ENCODE measurements around the gene BCL7B. TPM values are rescaled to one million over a fixed set of nuclear protein-coding genes. Genes with fewer than 3 reads are reported as not detected.
"Not testable (repeated sequence)": the region's sequence is repeated elsewhere in the genome, so short reads cannot be mapped to it uniquely, and the experiment has no call there.

Gene BCL7B
- total RNA-seq, 1 experiment from 2014 or later = 33.3 TPM

DNA sequence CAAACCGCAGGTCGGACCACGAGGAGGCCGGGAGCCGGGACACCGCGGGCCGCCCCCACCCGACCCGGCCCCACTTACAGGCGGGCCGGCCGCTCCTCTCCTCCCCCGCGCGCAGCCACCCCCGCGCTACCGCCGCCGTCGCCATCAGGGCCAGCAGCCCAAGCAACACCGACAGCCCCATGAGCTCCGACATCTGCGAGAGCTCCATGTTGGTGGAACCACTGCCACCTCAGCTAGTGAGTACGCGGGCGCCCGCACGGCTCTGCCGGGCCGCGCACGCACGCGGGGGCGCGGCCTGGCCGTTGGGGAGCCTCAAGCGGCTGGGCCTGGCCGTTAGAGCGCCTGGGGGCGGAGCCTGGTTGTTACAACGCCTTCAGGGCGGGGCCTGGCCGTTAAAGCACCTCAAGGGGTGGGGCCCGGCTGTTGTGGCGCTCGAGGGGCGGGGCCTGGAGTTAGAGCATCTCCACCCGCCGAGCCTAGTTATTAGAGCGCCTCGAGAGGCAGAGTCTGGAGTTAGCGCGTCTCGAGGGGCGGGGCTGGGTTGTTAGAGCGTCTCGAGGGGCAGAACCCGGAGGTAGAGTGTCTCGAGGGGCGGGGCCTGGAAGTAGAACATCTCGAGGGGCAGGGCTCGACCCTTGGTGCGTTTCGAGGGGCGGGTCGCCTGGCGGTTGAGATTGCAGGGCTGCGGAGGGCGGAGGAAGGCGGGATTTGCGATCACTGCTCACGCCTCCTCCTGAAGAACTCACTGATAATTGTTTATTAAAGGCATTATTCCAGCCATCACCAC lies 21.0 kb upstream of the BCL7B start, which contains the start of gene TBL2:
TBL2 (minus strand) TSS at position 238 of the 787 bp plus-strand sequence; CDS start at position 208, 30 bp downstream.
- no peaks in the 10 kb centered on the region for H3K27me3 ChIP-seq
- H3K36me3 ChIP-seq = peaks cover 13% of the 10 kb centered on the region
- no peaks in the 10 kb centered on the region for H3K9me3 ChIP-seq
- DNase-seq = peak; percentile 94
- peak within 1 kb of the TSS; percentile 77 for H3K4me3 ChIP-seq

DNA sequence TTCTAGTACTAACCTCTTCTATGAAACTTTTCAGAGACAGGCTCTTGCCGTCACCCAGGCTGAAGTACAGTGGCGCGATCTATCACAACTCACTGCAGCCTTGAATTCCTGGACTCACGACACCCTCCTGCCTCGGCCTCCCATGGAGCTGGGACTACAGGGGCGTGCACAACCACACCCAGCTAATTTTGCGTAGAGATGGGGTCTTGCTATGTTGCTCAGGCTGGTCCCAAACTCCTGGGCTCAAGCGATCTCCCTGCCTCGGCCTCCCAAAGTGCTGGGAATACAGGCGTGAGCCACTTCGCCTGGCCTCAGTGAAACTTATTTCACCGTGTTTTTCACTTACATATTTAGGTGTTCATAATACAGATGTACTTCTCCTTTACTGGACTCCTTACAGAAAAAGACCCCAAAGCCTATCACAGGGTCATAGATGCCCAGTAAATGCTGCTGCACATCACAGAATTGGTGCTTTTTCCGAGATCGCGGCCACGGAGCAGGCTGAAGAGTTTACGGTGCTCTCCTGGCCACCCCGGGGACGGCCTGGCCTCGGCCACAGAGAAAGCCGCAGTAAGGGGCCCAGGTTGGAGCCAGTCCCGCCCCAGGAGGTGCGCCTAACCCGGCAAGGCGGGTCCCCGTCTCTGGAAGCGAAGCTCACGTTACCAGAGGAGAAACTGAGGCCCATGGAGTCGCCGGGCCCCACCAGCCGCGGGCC lies 20.3 kb upstream of the BCL7B start:
- peaks cover 14% of the 10 kb centered on the region for H3K36me3 ChIP-seq
- H3K9me3 ChIP-seq = no peaks in the 10 kb centered on the region
- peak; percentile 12 for DNase-seq
- no peaks in the 10 kb centered on the region for H3K27me3 ChIP-seq
- peak overlapping the region; percentile 77 for H3K4me3 ChIP-seq

GRCh38 chr7:73573791-73574190 lies 16.3 kb upstream of the BCL7B start:
- DNase-seq = no peak
- peaks cover 26% of the 10 kb centered on the region for H3K36me3 ChIP-seq
- H3K27me3 ChIP-seq = no peaks in the 10 kb centered on the region
- H3K4me3 ChIP-seq = no peak overlapping the region
- H3K9me3 ChIP-seq = no peaks in the 10 kb centered on the region

DNA sequence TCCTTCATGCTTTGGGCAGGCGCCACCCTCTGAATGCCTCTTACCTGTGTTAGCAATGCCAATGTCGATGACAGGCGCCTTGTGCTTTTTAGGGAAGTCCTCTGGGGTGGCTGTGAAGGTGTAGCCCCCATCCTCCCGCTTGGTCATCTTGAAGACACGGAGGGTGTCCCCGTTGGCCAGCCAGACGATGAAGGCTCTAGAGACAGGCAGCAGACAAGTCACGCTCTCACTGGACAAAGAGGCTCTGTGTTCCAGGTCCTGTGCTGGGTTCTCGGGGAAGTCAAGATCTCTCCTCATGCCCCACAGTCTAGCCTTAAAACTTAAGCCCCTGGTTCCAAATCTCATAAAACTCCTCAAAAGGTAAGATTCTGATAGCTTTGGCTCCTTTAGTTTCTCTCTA lies 15.8 kb upstream of the BCL7B start:
- Histone ChIP-seq H3K27me3 (no peaks in the 10 kb centered on the region), H3K36me3 (peaks cover 26% of the 10 kb centered on the region), H3K9me3 (no peaks in the 10 kb centered on the region), H3K4me3 (no peak overlapping the region)
- DNase-seq = no peak

- no peak for DNase-seq
- Histone ChIP-seq H3K9me3 (no peaks in the 10 kb centered on the region), H3K4me3 (no peak overlapping the region), H3K27me3 (no peaks in the 10 kb centered on the region), H3K36me3 (peaks cover 26% of the 10 kb centered on the region)
Measured at GRCh38 chr7:73572767-73573186, 15.3 kb upstream of the BCL7B start.

DNA sequence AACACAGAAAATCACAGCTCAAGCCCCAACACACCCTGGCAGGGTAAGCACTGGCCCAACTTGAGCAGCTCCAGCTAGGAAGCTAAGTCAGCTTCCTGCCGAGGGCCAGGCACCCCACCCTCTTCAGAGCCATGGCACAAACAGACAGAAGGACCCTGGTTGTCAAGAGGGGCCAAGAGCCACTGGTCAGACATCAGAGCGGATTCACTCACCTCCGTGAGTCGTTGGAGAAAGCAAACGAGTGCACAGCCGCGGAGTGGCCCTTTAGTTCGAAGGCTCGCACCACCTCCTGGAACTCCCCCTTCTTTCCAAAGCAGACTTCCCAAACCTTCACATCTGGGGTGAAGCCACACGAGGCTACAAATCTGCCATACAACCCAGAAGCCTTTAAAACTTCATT lies 13.5 kb upstream of the BCL7B start:
- Histone ChIP-seq H3K9me3 (no peaks in the 10 kb centered on the region), H3K36me3 (peaks cover 23% of the 10 kb centered on the region), H3K27me3 (no peaks in the 10 kb centered on the region), H3K4me3 (no peak overlapping the region)
- DNase-seq = no peak

- H3K36me3 ChIP-seq = peaks cover 21% of the 10 kb centered on the region
- H3K27me3 ChIP-seq = no peaks in the 10 kb centered on the region
- no peaks in the 10 kb centered on the region for H3K9me3 ChIP-seq
- no peak for DNase-seq
- no peak overlapping the region for H3K4me3 ChIP-seq
Measured at GRCh38 chr7:73570521-73570920, 13.0 kb upstream of the BCL7B start.

GRCh38 chr7:73569042-73569608 lies 11.6 kb upstream of the BCL7B start:
- DNase-seq = no peak
- no peaks in the 10 kb centered on the region for H3K27me3 ChIP-seq
- peaks cover 16% of the 10 kb centered on the region for H3K36me3 ChIP-seq
- H3K4me3 ChIP-seq = no peak overlapping the region
- no peaks in the 10 kb centered on the region for H3K9me3 ChIP-seq

DNA sequence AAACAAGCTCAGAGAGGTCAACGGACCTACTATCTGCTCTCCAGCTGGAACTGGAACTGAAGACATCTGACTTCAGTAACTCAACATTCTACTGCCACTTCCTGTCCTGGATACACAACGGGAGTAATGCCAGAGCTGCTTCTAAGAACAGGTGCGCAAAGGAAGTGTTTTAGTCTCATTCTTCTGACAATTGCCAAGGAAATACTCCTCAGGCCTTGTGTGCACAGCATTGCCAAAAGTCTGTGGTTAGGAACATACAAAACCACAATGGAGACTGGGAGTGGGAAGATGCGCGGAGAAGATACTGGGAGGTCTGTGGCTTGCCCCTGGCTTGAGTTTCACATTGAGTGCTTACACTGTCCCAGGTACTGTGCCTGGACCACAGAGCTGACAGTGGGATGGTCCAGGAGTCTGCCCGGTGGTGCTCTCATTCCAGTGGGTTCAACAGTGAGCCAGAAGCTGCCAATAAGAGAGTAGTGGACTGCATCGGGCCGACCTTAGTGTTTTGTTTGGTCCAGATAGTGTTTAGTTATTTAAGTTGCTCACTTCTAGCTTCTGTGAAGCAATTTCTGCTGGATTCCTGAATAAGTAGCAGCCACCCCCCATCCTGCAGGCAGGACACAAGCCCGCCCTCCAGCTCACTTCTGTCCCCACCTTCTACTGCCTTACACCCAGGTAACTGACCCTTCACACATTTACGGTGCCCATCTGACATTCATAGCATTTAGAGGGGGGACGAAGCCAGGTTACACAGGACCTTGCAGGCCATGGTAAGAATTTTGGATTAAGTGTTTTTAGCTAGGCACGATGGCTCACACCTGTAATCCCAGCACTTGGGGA lies 10.6 kb upstream of the BCL7B start:
- peaks cover 12% of the 10 kb centered on the region for H3K36me3 ChIP-seq
- H3K27me3 ChIP-seq = no peaks in the 10 kb centered on the region
- no peak for DNase-seq
- H3K9me3 ChIP-seq = no peaks in the 10 kb centered on the region
- no peak overlapping the region for H3K4me3 ChIP-seq

- Histone ChIP-seq H3K4me3 (no peak overlapping the region), H3K9me3 (no peaks in the 10 kb centered on the region), H3K36me3 (peaks cover 12% of the 10 kb centered on the region), H3K27me3 (no peaks in the 10 kb centered on the region)
- DNase-seq = no peak
Measured at GRCh38 chr7:73567140-73567539, 9.7 kb upstream of the BCL7B start.

GRCh38 chr7:73566431-73566830 lies 8.9 kb upstream of the BCL7B start:
- H3K36me3 ChIP-seq = peaks cover 12% of the 10 kb centered on the region
- DNase-seq, H3K9me3 ChIP-seq, H3K27me3 ChIP-seq, H3K4me3 ChIP-seq: not testable (repeated sequence)

- Histone ChIP-seq H3K36me3 (peaks cover 6% of the 10 kb centered on the region), H3K4me3 (no peak overlapping the region), H3K27me3 (no peaks in the 10 kb centered on the region), H3K9me3 (no peaks in the 10 kb centered on the region)
- no peak for DNase-seq
Measured at GRCh38 chr7:73565675-73566340, 8.3 kb upstream of the BCL7B start.

- no peaks in the 10 kb centered on the region for H3K36me3 ChIP-seq
- peak; percentile 75 for DNase-seq
- no peaks in the 10 kb centered on the region for H3K27me3 ChIP-seq
- H3K4me3 ChIP-seq = no peak overlapping the region
- no peaks in the 10 kb centered on the region for H3K9me3 ChIP-seq
Measured at GRCh38 chr7:73560109-73560835, 2.8 kb upstream of the BCL7B start.

DNA sequence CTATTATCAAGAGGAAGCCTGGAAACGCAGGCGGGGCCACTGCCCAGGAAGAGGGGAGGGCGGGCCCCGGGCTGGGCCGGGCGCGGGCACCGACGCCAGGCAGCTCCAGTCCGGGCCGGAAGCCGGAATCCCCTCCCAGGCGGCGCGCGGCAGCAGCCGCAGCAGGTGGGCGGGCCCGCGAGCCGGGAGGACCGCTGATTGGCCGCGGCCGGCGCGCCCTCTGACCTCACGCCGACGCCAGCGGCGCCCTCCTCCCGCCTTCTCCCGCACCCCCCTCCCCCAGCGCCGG lies 438 bp downstream of the BCL7B start:
- no peaks in the 10 kb centered on the region for H3K9me3 ChIP-seq
- H3K27me3 ChIP-seq = no peaks in the 10 kb centered on the region
- H3K36me3 ChIP-seq = peaks cover 4% of the 10 kb centered on the region; the same call in 1 of the 2 replicates
- peak; percentile 92 for DNase-seq
- peak overlapping the region; percentile 70 for H3K4me3 ChIP-seq

GRCh38 chr7:73556208-73557107 lies 1.0 kb downstream of the BCL7B start:
- H3K4me3 ChIP-seq = peak overlapping the region; percentile 70
- H3K9me3 ChIP-seq = no peaks in the 10 kb centered on the region
- peaks cover 6% of the 10 kb centered on the region; the same call in 1 of the 2 replicates for H3K36me3 ChIP-seq
- no peaks in the 10 kb centered on the region for H3K27me3 ChIP-seq
- no peak for DNase-seq
